OCI-LY3 (cell line): ENCODE measurements around the gene MUC13.

Experiments used
- EZH2phosphoT487 ChIP-seq: fragments of 200-600 bp; shearing (Covaris generic); IDR thresholded peaks from 2 replicates; pipeline ENCODE4 v1.6.1; 2018; ENCODE audit warnings: antibody characterized with exemption, mixed run types, low read depth
- TF ChIP-seq, protein P1 (sequence below): fragments of 200-600, 300-600 bp; sonication (generic); IDR thresholded peaks from 2 replicates; pipeline ENCODE4 v1.5.1; 2014; ENCODE audit warnings: antibody characterized with exemption, low read length, low read depth

DNA sequence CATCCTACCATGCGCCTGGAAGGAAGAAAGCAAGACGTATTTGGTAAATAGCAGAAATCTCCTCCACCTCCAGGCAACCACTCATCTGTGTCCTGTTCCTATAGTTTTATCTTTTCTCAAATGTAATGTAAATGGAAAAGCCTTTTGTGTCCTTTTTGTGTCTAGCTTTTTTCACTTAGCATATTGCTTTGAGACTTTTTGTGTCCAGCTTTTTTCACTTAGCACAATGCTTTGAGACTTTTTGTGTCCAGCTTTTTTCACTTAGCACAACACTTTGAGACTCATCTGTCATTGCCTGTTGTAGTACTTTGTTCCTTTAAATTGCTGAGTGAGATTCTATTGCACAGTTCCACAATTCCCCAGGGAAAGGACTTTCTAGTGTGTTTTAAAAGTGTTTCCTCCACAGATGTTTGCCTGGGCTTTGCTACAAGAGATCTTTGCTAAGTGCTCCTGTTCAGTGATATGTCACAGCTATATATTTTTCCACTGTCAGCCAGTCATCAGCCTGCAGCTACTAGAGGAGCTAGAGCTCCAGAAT is 27.9 kb upstream of the MUC13 start:
- TF ChIP-seq, protein P1, sequence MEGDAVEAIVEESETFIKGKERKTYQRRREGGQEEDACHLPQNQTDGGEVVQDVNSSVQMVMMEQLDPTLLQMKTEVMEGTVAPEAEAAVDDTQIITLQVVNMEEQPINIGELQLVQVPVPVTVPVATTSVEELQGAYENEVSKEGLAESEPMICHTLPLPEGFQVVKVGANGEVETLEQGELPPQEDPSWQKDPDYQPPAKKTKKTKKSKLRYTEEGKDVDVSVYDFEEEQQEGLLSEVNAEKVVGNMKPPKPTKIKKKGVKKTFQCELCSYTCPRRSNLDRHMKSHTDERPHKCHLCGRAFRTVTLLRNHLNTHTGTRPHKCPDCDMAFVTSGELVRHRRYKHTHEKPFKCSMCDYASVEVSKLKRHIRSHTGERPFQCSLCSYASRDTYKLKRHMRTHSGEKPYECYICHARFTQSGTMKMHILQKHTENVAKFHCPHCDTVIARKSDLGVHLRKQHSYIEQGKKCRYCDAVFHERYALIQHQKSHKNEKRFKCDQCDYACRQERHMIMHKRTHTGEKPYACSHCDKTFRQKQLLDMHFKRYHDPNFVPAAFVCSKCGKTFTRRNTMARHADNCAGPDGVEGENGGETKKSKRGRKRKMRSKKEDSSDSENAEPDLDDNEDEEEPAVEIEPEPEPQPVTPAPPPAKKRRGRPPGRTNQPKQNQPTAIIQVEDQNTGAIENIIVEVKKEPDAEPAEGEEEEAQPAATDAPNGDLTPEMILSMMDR, result no peak
- TF ChIP-seq EZH2phosphoT487, result no peak
